GM10266 (cell line): Measurements from ENCODE around the gene UROC1.

ENCODE experiments used
- DNase-seq: peaks from one replicate; pipeline ENCODE4 v3.0.0; 2012; ENCODE audit errors: extremely low spot score
- CTCF ChIP-seq: IDR thresholded peaks from 2 replicates; pipeline ENCODE4 v1.5.1; 2012; ENCODE audit warnings: mild to moderate bottlenecking, low read depth; ENCODE audit not compliant: control insufficient read depth, insufficient read depth; ENCODE audit errors: missing control alignments

UROC1 gene

GRCh38 chr3:126540951-126541627, 23.5 kb upstream of the UROC1 start:
- no peak for TF ChIP-seq CTCF
- no peak for DNase-seq

GRCh38 chr3:126540342-126540849, 22.8 kb upstream of the UROC1 start:
- DNase-seq: no peak
- no peak for TF ChIP-seq CTCF

DNA sequence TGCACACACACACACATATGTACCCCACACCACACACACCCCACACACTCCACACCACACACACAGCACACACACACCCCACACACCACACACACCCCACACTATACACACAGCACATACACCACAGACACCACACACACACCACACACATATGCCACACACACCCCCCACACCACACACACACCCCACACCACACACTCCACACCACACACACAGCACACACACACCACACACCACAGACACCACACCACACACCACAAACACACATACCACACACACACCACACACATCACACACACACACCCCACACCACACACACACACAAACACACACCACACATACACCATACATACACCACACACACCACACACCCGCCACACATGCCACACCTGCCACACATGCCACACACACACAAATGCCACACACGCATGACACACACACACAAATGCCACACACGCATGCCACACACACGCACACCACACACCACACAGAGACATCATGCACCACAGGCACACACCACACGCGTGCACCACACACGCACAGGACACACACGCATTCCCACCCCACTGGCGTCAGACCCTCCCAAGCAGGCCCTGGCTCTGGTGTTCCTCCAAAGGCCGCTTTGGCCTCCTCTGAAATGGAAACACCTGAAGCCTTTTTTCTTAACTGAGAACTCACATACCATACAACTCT, 22.1 kb upstream of the UROC1 start:
- DNase-seq: no peak
- TF ChIP-seq CTCF: no peak

- no peak for TF ChIP-seq CTCF
- no peak for DNase-seq
Measured at GRCh38 chr3:126538966-126539365, 21.4 kb upstream of the UROC1 start.

- no peak for TF ChIP-seq CTCF
- DNase-seq: no peak
Measured at GRCh38 chr3:126538316-126538715, 20.7 kb upstream of the UROC1 start.

- TF ChIP-seq CTCF: no peak
- no peak for DNase-seq
Measured at GRCh38 chr3:126537730-126538281, 20.2 kb upstream of the UROC1 start.
